Skeletal muscle satellite cell (primary cell): ENCODE measurements around the gene PTK7.
A peak's percentile ranks its signal among the peaks of the same experiment; 100 is the strongest.

Experiments
- H3K27me3 ChIP-seq: 2 replicates; pipeline ENCODE4 v1.7.0; 2013; ENCODE audit warnings: low read length; ENCODE audit not compliant: control insufficient read depth, insufficient read depth
- H3K36me3 ChIP-seq: 2 replicates; pipeline ENCODE4 v1.7.0; 2013; ENCODE audit warnings: mild to moderate bottlenecking, control low read depth, low read length; ENCODE audit not compliant: insufficient read depth
- H3K4me1 ChIP-seq: 2 replicates; pipeline ENCODE4 v1.7.0; 2013; ENCODE audit warnings: low read length; ENCODE audit not compliant: control insufficient read depth, insufficient read depth
- H3K4me2 ChIP-seq: 2 replicates; pipeline ENCODE4 v1.7.0; 2013; ENCODE audit warnings: mild to moderate bottlenecking, low read length
- H3K4me3 ChIP-seq: 2 replicates; pipeline ENCODE4 v1.7.0; 2013; ENCODE audit warnings: low read length
- H3K9ac ChIP-seq: 2 replicates; pipeline ENCODE4 v1.7.0; 2013; ENCODE audit warnings: mild to moderate bottlenecking, low read depth, low read length, moderate library complexity
- H3K9me3 ChIP-seq: replicated peaks from 2 replicates; pipeline ENCODE4 v1.7.0; 2013; ENCODE audit warnings: mild to moderate bottlenecking, control low read depth, low read length

The PTK7 gene

GRCh38 chr6:43159599-43159998, 83.5 kb downstream of the PTK7 start:
- Histone ChIP-seq H3K9ac (no peak overlapping the region), H3K27me3 (no peaks in the 10 kb centered on the region), H3K4me3 (no peak overlapping the region), H3K4me1 (no peaks in the 10 kb centered on the region), H3K9me3 (no peaks in the 10 kb centered on the region), H3K4me2 (no peak overlapping the region), H3K36me3 (peaks cover 5% of the 10 kb centered on the region)

- H3K36me3 ChIP-seq, result peaks cover 5% of the 10 kb centered on the region
- H3K4me2 ChIP-seq, result no peak overlapping the region
- no peak overlapping the region for H3K4me3 ChIP-seq
Measured at GRCh38 chr6:43163899-43164298, 87.8 kb downstream of the PTK7 start.

GRCh38 chr6:43170417-43170930, 94.4 kb downstream of the PTK7 start:
- H3K4me1 ChIP-seq, result peaks cover 21% of the 10 kb centered on the region
- peaks cover 11% of the 10 kb centered on the region for H3K36me3 ChIP-seq
- H3K9ac ChIP-seq, result peak overlapping the region; percentile 84
- H3K4me2 ChIP-seq, result peak overlapping the region; percentile 95
- no peaks in the 10 kb centered on the region for H3K27me3 ChIP-seq
- no peaks in the 10 kb centered on the region for H3K9me3 ChIP-seq
- peak overlapping the region; percentile 76 for H3K4me3 ChIP-seq

More at GRCh38 chr6:43163899-43164298, 87.8 kb downstream of the PTK7 start:
- Histone ChIP-seq H3K9me3 (no peaks in the 10 kb centered on the region), H3K9ac (no peak overlapping the region), H3K27me3 (no peaks in the 10 kb centered on the region), H3K4me1 (no peaks in the 10 kb centered on the region)

- Histone ChIP-seq H3K9ac (peak within 1 kb of the TSS; percentile 94), H3K27me3 (no peaks in the 10 kb centered on the region), H3K4me3 (peak within 1 kb of the TSS; percentile 94), H3K4me2 (peak within 1 kb of the TSS; percentile 97), H3K36me3 (peaks cover 17% of the 10 kb centered on the region), H3K9me3 (no peaks in the 10 kb centered on the region), H3K4me1 (peaks cover 27% of the 10 kb centered on the region)
Measured at GRCh38 chr6:43170931-43171706, 95.0 kb downstream of the PTK7 start, which contains the start of gene SRF. SRF (plus strand) TSS chr6:43171269; CDS start chr6:43171657, 388 bp downstream.

GRCh38 chr6:43171707-43172103, 95.6 kb downstream of the PTK7 start:
- Histone ChIP-seq H3K9me3 (no peaks in the 10 kb centered on the region), H3K4me1 (peaks cover 28% of the 10 kb centered on the region), H3K4me3 (peak overlapping the region; percentile 94)

GRCh38 chr6:43172104-43173007, 96.2 kb downstream of the PTK7 start:
- H3K36me3 ChIP-seq, result peaks cover 26% of the 10 kb centered on the region
- H3K9ac ChIP-seq, result peak overlapping the region; percentile 94
- peak overlapping the region; percentile 94 for H3K4me3 ChIP-seq
- H3K4me1 ChIP-seq, result peaks cover 28% of the 10 kb centered on the region
- no peaks in the 10 kb centered on the region for H3K27me3 ChIP-seq
- no peaks in the 10 kb centered on the region for H3K9me3 ChIP-seq
- H3K4me2 ChIP-seq, result peak overlapping the region; percentile 97

More at GRCh38 chr6:43171707-43172103, 95.6 kb downstream of the PTK7 start:
- Histone ChIP-seq H3K36me3 (peaks cover 23% of the 10 kb centered on the region), H3K9ac (peak overlapping the region; percentile 94), H3K4me2 (peak overlapping the region; percentile 97), H3K27me3 (no peaks in the 10 kb centered on the region)

- no peaks in the 10 kb centered on the region for H3K9me3 ChIP-seq
- H3K36me3 ChIP-seq, result peaks cover 35% of the 10 kb centered on the region
- no peaks in the 10 kb centered on the region for H3K27me3 ChIP-seq
- H3K9ac ChIP-seq, result peak overlapping the region; percentile 94
- H3K4me1 ChIP-seq, result peaks cover 28% of the 10 kb centered on the region
- peak overlapping the region; percentile 94 for H3K4me3 ChIP-seq
- peak overlapping the region; percentile 97 for H3K4me2 ChIP-seq
Measured at GRCh38 chr6:43173591-43174262, 97.6 kb downstream of the PTK7 start.

- Histone ChIP-seq H3K4me3 (peak overlapping the region; percentile 94), H3K27me3 (no peaks in the 10 kb centered on the region), H3K9ac (peak overlapping the region; percentile 94), H3K36me3 (peaks cover 42% of the 10 kb centered on the region), H3K4me1 (peaks cover 28% of the 10 kb centered on the region), H3K9me3 (no peaks in the 10 kb centered on the region), H3K4me2 (peak overlapping the region; percentile 97)
Measured at GRCh38 chr6:43174263-43175112, 98.4 kb downstream of the PTK7 start.

GRCh38 chr6:43175676-43176422, 99.7 kb downstream of the PTK7 start:
- peaks cover 44% of the 10 kb centered on the region for H3K36me3 ChIP-seq
- H3K9ac ChIP-seq, result peak overlapping the region; percentile 94
- no peak overlapping the region for H3K4me2 ChIP-seq
- no peaks in the 10 kb centered on the region for H3K27me3 ChIP-seq
- no peak overlapping the region for H3K4me3 ChIP-seq
- H3K4me1 ChIP-seq, result peaks cover 29% of the 10 kb centered on the region
- H3K9me3 ChIP-seq, result no peaks in the 10 kb centered on the region

- Histone ChIP-seq H3K36me3 (peaks cover 44% of the 10 kb centered on the region), H3K4me2 (no peak overlapping the region), H3K4me3 (no peak overlapping the region), H3K27me3 (no peaks in the 10 kb centered on the region), H3K9me3 (no peaks in the 10 kb centered on the region), H3K9ac (no peak overlapping the region), H3K4me1 (peaks cover 33% of the 10 kb centered on the region)
Measured at GRCh38 chr6:43176423-43176786, 100.3 kb downstream of the PTK7 start.
